GM21737 (cell line): ENCODE data around the gene GAPT.
"Not testable (repeated sequence)": the region's sequence is repeated elsewhere in the genome, so short reads cannot be mapped to it uniquely, and the experiment has no call there.

ENCODE experiments used
- ATAC-seq: cut with Tn5 transposase; IDR thresholded peaks from one replicate; pipeline ENCODE4 v1.9.1; 2021; ENCODE audit warnings: mild to moderate bottlenecking, moderate library complexity; ENCODE audit not compliant: unreplicated experiment

GAPT gene

DNA sequence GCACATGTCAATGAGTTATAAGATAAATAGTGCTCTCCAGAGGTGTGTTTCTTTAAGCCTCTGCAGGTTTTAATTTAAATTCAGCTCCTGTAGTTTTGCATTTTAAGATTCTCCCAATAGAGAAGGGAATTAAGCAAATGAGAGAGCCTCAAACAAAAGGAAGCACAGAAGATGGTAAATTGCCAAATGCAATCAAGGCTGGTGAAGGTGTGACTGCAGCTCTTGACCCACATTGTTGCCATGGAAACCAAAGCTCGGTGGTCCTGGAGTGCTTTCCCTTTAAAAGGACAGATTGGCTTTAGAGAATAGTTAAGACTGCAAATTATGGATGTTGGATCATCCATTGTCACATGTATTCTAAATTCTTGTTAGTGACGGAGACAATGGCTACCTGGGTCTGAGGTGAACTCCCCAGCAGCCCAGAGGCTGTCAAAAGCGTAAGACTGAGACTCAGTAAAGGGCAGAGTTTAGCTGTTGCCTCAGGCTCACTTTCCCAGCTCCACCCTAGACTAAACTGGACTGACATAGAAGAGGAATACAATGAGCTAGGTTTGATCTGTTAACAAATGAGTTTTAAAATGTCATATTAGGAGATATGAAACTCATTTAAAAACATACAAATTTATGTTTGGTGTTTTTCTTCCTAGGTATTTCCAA is 12.3 kb downstream of the GAPT start:
- ATAC-seq: no peak

DNA sequence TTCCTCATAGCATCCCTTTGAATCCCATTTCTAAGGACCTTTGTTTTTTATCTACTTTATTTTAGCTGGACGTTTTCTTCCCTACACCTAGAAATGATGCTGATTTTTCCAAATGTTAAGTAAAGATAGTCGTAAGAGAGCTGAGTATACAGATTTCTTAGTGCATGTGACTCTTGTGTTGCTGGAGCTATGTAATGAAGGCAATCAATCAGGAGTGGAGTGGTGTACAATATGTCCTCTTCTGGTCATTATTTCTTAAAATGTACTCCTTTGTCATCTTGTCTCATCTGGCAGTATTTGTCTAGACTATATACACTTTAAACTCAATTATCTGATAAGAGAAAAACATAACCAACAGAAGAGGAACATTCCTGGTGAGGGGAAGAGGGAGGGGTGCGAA is 13.5 kb downstream of the GAPT start:
- no peak for ATAC-seq

DNA sequence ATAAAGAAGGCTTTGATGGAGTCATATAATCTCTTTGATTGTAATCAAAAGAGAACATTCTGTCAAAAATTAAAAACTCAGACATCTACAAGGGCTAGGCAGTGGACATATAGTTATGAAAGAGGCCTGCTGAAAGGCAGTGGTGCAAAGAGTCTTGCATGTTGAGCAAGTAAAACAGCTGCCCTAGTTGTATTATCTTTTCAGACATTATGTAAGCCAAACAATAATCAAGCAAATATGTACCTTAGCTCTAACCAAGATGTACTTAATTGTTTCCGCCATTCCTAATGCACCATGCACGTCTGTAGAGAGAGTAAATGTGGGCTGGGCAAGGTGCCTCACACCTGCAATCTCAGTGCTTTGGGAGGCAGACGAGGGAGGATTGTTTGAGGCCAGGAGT is 14.3 kb downstream of the GAPT start:
- no peak for ATAC-seq

DNA sequence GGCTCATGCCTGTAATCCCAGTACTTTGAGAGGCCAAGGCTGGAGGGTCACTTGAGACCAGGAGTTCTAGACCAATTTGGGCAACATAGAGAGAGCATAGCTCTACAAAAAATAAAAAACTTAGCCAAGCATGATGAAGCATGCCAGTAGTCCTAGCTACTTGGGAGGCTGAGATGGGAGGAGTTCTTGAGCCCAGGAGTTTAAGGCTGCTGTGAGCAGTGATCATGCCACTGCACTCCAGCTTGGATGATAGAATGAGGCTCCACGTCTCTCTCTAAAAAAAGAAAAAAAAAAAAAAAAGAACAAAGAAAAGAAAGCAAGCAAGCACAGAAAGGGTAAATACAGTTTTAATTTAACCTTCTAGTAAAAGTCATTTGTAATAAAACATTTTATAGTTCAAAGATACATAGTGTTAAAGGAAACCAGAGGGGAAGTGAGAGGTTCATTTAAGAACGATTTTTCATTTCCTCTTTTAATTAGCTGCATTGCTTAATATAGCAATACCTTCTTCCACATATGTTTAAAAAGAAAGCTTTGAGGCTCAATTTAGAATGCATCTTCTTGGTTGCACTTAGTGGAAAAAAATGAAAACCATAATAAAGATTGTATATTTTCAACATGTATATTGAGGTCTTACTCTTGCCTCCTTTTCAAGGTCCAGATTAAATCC is 14.9 kb downstream of the GAPT start:
- peak; percentile 77 for ATAC-seq

DNA sequence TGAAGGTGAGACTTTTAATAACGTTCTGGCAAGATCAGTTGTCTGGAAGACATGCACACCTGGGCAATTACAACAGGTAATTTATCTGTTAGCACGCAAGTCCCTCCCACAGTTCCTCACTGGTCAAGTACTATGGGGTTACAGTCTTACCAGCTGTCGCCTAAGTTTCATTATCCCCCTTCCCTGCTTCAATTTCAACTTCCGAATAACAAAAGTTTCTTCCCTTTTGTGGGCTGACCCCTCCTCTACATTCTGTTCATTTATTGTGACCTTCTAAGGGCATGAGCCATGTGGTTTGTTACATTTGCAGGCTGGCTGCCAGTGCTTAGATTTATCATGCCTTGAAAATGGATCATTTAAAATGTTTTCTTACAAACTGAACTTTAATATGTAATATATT is 16.5 kb downstream of the GAPT start:
- no peak for ATAC-seq

DNA sequence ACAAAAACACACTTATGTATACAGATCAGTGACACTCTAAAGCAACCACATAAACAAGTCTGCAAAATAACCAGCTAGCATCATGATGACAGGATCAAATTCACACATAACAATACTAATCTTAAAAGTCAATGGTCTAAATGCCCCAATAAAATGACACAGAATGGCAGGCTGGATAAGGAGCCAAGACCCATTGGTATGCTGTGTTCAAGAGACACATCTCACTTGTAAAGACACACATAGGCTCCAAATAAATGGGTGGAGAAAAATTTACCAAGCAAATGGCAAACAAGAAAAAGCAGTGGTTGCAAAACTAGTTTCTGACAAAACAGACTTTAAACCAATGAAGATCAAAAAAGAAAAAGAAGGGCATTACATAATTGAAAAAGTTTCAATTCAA is 26.0 kb downstream of the GAPT start:
- no peak for ATAC-seq

DNA sequence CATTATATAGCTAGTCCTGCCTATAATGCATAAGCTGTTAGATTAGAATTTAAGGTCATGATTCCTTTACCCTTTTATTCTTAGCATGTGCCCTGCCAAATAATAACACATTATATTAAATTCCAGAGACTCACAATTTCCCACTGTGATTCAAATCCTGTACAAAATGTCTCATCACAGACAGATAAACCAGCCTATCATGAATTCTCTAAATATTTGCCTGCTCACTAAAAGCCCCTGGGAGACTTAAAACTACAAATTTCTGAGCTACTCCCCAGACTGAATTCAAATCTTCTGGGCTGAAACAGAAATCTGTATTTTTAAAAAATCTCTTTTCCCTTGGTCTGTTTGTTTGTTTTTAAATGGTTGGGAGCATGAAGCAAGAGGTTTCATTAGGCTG is 32.7 kb downstream of the GAPT start:
- ATAC-seq: no peak

DNA sequence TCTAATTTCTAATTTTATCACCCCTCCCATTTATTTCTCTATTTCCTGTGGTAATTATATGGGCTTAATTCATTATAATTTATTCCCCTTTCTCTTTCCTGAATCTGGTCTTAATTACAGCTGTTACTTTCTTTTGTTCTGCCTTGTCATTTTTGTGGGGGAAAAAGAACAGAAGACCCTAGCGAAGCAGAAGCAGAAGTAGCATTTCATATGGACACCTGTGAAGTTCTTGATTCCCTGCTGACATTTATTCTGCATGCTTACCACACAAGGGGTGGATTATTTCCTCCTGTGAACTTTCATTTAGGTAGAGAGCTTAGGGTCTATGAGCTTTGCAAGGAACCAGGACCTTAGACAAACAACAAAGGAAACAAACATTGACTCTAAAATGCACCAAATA is 33.3 kb downstream of the GAPT start:
- ATAC-seq: no peak

DNA sequence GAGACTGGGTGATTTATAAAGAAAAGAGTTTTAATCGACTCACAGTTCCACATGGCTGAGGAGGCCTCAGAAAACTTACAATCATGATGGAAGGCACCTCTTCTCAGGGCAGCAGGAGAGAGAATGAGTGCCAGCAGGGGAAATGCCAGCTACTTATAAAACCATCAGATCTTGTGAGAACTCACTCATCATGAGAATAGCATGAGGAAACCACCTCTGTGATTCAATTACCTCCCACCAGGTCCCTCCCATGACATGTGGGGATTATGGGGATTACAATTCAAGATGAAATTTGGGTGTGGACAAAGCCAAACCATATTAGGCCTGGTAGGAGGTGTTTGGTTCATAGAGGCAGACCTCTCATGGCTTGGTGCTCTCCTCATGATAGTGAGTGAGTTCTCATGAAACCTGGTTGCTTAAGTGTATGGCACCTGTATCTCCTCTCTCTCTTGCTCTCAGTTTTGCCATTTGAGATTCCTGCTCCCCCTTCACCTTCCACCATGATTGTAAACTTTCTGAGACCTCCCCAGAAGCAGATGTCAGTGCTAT is 39.8 kb downstream of the GAPT start:
- ATAC-seq: no peak

DNA sequence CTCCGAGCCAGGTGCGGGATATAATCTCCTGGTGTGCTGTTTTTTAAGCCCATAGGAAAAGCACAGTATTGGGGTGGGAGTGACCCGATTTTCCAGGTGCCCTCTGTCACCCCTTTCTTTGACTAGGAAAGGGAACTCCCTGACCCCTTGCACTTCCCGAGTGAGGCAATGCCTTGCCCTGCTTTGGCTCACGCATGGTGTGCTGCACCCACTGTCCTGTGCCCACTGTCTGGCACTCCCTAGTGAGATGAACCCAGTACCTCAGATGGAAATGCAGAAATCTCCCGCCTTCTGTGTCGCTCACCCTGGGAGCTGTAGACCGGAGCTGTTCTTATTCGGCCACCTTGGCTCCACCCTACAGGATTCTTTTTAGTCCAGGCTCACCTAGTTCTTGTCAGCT is 50.7 kb downstream of the GAPT start:
- ATAC-seq: not testable (repeated sequence)

DNA sequence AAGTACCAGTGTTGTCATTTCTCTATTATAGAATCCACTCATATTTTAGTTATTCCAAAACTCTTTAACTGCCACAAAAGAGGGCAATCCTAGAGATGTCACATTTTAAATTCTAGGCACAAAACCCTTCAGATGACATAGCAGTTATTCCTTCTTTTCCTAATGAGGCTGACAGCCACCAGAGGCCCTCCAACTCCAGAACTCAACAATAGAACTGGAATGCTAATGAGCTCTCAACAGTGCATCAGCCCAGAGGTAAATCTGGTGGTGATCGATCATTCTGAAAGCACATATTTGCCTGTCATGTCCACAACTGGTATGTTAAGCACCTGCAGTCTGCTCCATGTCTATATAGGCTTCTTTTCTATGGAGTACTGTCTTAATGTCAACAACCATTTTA is 51.5 kb downstream of the GAPT start:
- no peak for ATAC-seq

DNA sequence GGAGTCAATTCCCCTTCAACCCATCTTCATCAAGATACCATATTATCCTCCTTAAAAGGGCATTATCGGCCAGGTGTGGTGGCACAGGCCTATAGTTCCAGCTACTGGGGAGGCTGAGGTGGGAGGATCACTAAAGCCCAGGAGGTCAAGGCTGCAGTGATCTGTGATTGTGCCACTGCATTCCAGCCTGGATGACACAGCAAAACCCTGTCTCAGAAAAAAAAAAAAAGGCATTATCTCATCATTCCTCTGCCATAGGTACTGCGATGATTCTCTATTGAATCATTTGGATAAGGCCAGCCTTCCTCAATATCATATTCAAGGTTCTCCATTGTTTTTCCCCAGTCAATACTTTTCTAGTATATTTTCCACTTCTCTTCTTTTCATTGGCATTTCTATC is 52.5 kb downstream of the GAPT start:
- ATAC-seq: no peak

DNA sequence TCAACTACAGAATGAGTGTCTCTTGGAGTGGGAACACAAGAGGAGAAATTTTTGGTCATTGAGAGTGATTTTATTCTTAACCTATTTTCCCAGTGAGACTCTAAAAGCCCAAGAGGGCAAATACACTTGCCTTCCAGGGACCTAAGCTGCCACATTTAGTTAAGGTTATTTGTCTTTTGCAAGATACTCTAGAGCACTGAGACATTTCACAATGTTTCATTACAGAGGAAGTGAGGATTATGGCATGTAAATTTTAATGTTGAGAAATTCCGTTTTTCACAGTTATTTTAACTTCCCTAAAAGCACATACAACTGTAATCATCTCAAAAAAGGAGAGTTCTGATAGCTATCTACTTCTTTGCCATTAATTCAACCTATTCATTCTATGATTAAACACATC is 53.0 kb downstream of the GAPT start:
- no peak for ATAC-seq

DNA sequence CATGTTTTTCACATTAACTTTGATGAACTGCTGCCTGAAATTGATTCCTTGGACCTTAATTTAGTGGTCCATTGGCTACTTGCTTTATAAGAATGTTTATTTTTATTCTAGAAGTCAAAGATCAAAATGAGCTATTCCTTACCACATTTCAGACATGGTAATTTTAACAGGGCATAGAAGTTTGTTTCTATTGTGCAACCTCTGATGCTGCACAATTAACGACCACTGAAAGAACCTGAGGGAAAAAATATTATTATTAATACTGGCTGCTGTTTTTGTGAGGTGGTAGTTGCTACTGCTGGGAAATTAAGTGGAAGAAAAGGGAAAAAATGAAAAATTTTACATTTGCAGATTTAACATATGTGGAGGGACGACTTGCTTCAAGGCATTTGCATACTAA is 53.7 kb downstream of the GAPT start:
- ATAC-seq: no peak

DNA sequence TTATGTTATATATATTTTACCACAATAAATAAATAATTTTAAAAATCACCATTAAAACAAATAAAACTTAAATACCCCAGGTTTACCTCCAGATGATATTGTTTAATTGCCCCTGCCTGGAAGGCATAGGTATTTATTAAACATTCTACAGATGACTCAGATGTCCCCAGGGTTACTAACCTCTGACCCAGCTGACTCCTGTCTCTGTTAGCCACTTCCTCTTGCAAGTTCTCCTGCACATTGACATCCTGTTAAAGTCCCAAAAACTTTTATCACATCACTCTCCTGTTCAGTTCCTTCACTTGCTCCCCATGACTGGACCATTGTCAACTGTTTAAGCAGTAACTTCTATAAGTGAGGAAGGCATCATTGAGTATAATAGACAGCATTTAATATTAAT is 54.7 kb downstream of the GAPT start:
- ATAC-seq: peak; percentile 96
